Activated naive CD4-positive, alpha-beta T cell treated with anti-CD3 and anti-CD28 coated beads, Interleukin-2, amount 10 ng/mL, durations not matched to agents 7 days and 5 days (primary cell): ENCODE measurements around the gene FAM20A.

ENCODE experiments used
- CTCF ChIA-PET: fragments of 350-600 bp; sonication (Branson Sonifier 250); formaldehyde crosslinking; loops from one replicate; lab custom pipeline; 2021; ENCODE audit warnings: antibody characterized with exemption; lab: Charles Lee
- DNase-seq: peaks from one replicate; pipeline ENCODE4 v3.0.0-alpha.2; 2020
- H3K27ac Mint-ChIP-seq: one replicate; pipeline ENCODE4 v1.8.0; 2021; ENCODE audit warnings: mild to moderate bottlenecking, moderate library complexity, mixed read lengths
- H3K27me3 Mint-ChIP-seq: one replicate; pipeline ENCODE4 v1.8.0; 2021; ENCODE audit warnings: mild to moderate bottlenecking, mixed read lengths
- H3K36me3 Mint-ChIP-seq: one replicate; pipeline ENCODE4 v1.8.0; 2021; ENCODE audit warnings: mixed read lengths
- H3K4me1 Mint-ChIP-seq: one replicate; pipeline ENCODE4 v1.8.0; 2021; ENCODE audit warnings: mixed read lengths
- H3K4me3 Mint-ChIP-seq: one replicate; pipeline ENCODE4 v1.8.0; 2021; ENCODE audit warnings: mild to moderate bottlenecking, moderate library complexity, mixed read lengths
- H3K9me3 Mint-ChIP-seq: one replicate; pipeline ENCODE4 v1.8.0; 2021; ENCODE audit warnings: mixed read lengths

Gene FAM20A

DNA sequence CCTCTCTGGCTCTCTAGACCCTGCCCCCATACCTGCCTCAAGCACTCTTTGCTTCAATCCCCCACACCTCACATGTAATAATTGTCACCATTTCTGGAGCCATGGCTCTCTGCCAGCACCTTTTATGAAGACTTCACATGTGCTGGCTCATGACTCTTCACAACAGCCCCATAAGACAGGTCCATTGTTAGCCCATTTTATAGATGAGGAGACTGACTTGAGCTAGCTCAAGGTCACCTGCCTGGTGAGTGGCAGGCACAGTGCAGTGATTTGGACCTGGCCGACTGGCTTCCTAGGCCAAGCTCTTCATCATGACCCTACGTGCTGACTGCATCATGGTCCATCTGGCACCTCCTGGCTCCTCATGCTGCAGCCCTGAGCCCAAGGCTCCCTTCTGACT, 25.0 kb downstream of the FAM20A start:
- H3K36me3 Mint-ChIP-seq, result no peaks in the 10 kb centered on the region
- H3K9me3 Mint-ChIP-seq, result no peaks in the 10 kb centered on the region
- H3K4me3 Mint-ChIP-seq, result no peak overlapping the region
- no peak for DNase-seq
- peaks cover 14% of the 10 kb centered on the region for H3K27me3 Mint-ChIP-seq
- CTCF ChIA-PET, result interaction anchor here (1.4 kb wide), 1 partner anchor 38 kb away, joined by 4 read pairs; no protein-coding TSS in a partner anchor
- H3K27ac Mint-ChIP-seq, result no peak overlapping the region
- no peaks in the 10 kb centered on the region for H3K4me1 Mint-ChIP-seq

DNA sequence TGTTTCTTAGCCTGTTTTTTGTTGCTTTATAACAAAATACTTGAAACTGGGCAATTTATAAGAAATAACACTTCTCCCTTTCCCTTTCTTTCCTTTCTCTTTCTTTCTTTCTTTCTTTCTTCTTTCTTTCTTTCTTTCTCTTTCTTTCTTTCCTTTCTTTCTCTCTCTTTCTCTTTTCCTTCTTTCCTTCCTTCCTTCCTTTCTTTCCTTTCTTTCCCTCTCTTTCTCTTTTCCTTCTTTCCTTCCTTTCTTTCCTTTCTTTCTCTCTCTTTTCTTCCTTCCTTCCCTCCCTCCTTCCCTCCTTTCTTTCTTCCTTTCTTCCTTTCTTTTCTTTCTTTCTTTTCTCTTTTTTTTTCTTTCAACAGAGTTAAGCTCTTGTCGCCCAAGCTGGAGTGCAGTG, 27.8 kb downstream of the FAM20A start:
- Mint-ChIP-seq H3K4me1 (no peaks in the 10 kb centered on the region), H3K27me3 (peaks cover 13% of the 10 kb centered on the region), H3K36me3 (no peaks in the 10 kb centered on the region), H3K27ac (no peak overlapping the region), H3K4me3 (no peak overlapping the region), H3K9me3 (no peaks in the 10 kb centered on the region)
- CTCF ChIA-PET, result no interaction called here
- DNase-seq, result no peak

DNA sequence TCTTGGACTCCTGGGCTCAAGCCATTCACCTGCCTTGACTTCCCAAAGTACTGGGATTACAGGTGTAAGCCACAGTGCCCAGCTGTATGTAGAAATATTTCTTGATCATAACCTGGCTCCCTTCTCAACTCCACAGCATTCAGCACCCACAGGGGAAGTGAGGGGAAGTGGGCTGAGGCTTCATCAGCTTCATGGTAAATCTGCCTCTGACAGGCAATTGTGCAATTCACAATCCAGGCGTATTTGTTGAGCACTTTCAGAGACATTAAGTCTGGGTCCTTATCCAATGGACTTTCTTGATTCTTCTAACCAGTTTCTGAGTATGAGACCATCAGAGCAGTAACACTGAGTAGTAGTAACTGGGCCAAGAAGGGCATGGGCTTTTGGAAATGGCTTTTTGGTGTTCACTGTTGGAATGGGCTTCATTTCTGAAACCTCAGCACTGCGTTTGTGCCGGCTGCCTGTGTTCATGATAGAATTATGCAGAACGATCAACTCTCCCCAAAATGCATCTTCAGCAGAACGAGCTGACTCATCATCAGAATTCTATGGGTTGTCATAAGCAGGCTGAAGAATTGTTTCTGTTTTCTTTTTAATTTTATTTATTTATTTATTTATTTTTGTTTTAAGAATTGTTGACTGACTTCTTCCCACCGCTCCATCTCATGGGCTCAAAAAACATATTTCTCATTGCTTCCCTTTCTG, 28.9 kb downstream of the FAM20A start:
- no peak overlapping the region for H3K4me3 Mint-ChIP-seq
- H3K9me3 Mint-ChIP-seq, result no peaks in the 10 kb centered on the region
- H3K27me3 Mint-ChIP-seq, result peaks cover 17% of the 10 kb centered on the region
- H3K27ac Mint-ChIP-seq, result no peak overlapping the region
- CTCF ChIA-PET, result no interaction called here
- no peaks in the 10 kb centered on the region for H3K36me3 Mint-ChIP-seq
- H3K4me1 Mint-ChIP-seq, result no peaks in the 10 kb centered on the region
- DNase-seq, result no peak

DNA sequence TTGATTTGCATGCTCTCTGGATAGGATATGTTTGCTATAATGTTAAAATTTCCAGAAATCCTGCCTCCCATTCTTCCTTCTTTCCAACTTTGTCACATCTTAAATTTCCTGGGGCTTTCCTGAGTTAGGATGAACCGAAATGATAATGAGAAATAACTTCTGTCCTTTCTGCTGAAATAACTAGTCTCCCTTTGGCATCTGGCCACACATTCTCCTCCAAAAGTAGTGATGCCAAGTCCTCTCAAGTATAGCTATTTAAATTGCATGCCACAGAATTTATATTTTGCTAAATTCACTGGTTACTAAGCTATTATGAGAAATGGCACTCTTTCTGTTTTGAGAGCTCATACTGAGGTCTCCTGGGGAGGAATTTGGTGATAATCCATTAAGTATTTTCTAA, 30.6 kb downstream of the FAM20A start:
- Mint-ChIP-seq H3K27ac (no peak overlapping the region), H3K27me3 (peaks cover 26% of the 10 kb centered on the region), H3K36me3 (no peaks in the 10 kb centered on the region), H3K4me1 (no peaks in the 10 kb centered on the region), H3K9me3 (no peaks in the 10 kb centered on the region), H3K4me3 (no peak overlapping the region)
- no peak for DNase-seq
- CTCF ChIA-PET, result interaction anchor here (0.6 kb wide), 1 partner anchor 9 kb away, joined by 3 read pairs; no protein-coding TSS in a partner anchor

DNA sequence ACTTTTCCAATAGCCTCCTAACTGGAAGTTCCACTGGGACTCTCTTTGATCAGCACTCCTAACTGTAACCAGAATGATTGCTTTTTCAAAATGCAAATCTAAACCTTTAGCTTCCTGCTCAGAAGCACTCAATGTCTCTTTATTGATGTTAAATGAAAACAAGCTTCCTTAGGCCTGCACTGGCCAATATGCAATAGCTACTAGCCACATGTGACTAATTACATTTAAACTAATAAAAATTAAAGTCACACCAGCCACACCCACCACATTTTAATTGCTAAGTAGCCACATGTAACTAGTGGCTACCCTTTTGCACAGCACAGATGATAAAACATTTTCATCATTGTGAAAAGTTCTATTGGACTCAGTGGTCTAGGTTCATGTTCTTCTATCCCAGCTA, 31.8 kb downstream of the FAM20A start:
- CTCF ChIA-PET, result no interaction called here
- Mint-ChIP-seq H3K27ac (no peak overlapping the region), H3K4me3 (no peak overlapping the region), H3K27me3 (peaks cover 31% of the 10 kb centered on the region), H3K9me3 (no peaks in the 10 kb centered on the region), H3K4me1 (no peaks in the 10 kb centered on the region), H3K36me3 (no peaks in the 10 kb centered on the region)
- DNase-seq, result no peak

DNA sequence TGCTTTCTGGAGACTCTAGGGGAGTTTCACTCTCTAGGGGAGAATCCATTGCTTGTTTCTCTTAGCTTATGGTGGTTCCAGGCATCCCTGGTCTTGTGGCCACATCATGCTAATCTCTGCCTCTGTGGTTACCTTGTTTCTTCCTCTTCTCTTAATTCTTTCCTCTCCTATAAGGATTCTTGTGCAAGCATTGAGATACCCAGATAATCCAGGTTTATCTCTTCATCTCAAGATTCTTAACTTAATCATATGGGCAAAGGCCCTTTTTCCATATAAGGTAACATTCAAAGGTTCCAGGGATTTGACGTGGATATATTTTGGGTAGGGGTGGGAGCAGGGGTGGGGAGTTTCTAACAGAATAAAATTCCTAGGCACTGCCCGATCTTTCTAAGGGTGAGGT, 32.6 kb downstream of the FAM20A start:
- H3K27me3 Mint-ChIP-seq, result peaks cover 30% of the 10 kb centered on the region
- no peaks in the 10 kb centered on the region for H3K4me1 Mint-ChIP-seq
- no peaks in the 10 kb centered on the region for H3K9me3 Mint-ChIP-seq
- H3K4me3 Mint-ChIP-seq, result no peak overlapping the region
- no peak overlapping the region for H3K27ac Mint-ChIP-seq
- no peak for DNase-seq
- CTCF ChIA-PET, result no interaction called here
- no peaks in the 10 kb centered on the region for H3K36me3 Mint-ChIP-seq

DNA sequence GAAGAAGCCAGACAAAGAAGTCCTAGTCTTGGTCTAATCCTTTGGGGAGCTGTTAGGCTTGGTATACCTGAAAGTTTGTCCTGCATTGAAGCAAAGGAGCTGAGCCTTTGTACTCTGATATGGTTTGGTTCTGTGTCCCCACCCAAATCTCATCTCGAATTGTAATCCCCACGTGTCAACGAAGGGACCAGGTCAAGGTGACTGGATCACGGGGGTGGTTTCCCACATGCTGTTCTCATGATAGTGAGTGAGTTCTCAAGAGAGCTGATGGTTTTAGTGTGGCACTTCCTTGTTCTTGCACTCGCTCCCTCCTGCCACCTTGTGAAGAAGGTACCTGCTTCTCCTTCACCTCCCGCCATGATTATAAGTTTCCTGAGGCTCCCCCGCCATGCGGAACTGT, 33.6 kb downstream of the FAM20A start:
- no peak overlapping the region for H3K4me3 Mint-ChIP-seq

DNA sequence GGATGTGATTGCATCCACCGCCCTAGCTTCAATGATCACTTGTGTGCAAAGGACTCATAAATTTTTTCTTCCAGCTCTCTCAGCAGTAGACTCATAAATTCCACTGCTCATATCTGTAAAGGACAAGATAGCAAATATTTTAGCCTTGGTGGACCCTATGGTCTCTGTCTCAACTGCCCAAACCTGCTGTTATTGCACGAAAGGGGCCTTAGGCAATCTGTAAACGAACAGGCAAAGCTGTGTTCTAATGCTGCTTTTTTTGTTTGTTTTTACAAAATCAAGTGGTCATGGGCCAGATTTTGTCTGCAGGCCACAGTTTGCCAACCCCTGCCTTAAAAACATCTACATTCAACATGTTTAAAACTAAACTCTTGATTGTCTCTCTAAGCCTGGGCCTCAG, 34.1 kb downstream of the FAM20A start:
- H3K9me3 Mint-ChIP-seq, result no peaks in the 10 kb centered on the region
- H3K27me3 Mint-ChIP-seq, result peaks cover 22% of the 10 kb centered on the region
- no peaks in the 10 kb centered on the region for H3K4me1 Mint-ChIP-seq
- DNase-seq, result no peak
- H3K27ac Mint-ChIP-seq, result no peak overlapping the region
- CTCF ChIA-PET, result no interaction called here
- H3K4me3 Mint-ChIP-seq, result no peak overlapping the region
- no peaks in the 10 kb centered on the region for H3K36me3 Mint-ChIP-seq

More for the DNA sequence above, 33.6 kb downstream of the FAM20A start:
- H3K36me3 Mint-ChIP-seq, result no peaks in the 10 kb centered on the region
- H3K27me3 Mint-ChIP-seq, result peaks cover 22% of the 10 kb centered on the region
- no peaks in the 10 kb centered on the region for H3K9me3 Mint-ChIP-seq
- no peak for DNase-seq
- H3K27ac Mint-ChIP-seq, result no peak overlapping the region
- CTCF ChIA-PET, result no interaction called here
- no peaks in the 10 kb centered on the region for H3K4me1 Mint-ChIP-seq

DNA sequence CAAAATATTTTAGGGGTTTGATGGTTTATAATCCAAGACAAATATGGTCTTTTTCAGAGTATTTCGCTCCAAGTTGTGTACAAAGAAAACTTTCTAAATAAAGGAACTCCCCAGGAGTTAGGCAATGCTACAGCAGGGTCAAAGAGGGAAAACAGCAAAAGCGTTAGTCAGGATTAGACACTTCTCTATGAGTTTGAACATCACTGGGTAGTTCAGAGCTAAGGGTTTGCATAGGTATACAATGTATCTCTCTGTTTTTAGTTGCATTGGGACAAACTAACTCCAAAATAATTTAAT, 34.8 kb downstream of the FAM20A start:
- H3K4me3 Mint-ChIP-seq, result no peak overlapping the region
- no peak overlapping the region for H3K27ac Mint-ChIP-seq
- H3K36me3 Mint-ChIP-seq, result no peaks in the 10 kb centered on the region
- CTCF ChIA-PET, result no interaction called here
- no peaks in the 10 kb centered on the region for H3K9me3 Mint-ChIP-seq
- H3K27me3 Mint-ChIP-seq, result peaks cover 22% of the 10 kb centered on the region
- no peaks in the 10 kb centered on the region for H3K4me1 Mint-ChIP-seq
- DNase-seq, result no peak

DNA sequence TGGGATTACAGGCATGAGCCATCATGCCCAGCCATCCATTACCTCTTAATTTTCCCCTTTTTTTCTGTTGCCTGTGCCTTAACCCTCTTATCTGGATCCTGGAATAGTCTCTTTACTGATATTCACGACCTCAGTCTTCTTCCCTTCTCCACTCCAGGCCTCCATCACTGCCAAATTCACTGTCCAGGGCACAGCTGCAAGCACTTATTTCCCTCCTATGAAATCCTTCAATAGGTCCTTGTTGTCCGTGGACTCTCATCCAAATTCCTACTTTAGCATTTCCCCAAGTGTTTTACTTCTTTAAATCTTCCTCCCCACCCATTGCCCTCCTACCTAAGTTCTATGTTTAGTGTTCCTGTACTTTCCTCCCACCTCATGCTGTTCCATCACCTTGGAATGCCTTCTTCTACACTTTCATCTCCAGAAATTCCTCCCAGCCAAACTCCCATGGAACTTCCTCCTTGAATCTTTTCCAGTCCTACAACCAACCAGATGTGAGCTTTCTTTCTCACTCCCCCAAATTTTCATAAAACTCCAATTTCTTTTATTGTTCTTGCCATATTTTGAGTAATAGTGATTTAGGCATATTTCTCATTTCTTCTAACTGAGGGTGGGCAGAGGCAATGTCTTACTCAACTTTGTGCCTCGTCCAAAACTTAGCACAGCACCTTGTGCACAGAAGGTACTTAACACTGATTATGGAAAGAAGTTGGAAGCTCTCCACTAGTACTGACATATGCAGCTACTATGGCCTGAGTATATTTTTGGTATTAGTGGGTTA, 35.3 kb downstream of the FAM20A start:
- CTCF ChIA-PET, result no interaction called here
- Mint-ChIP-seq H3K4me1 (no peaks in the 10 kb centered on the region), H3K27me3 (peaks cover 22% of the 10 kb centered on the region), H3K36me3 (no peaks in the 10 kb centered on the region), H3K9me3 (no peaks in the 10 kb centered on the region), H3K27ac (no peak overlapping the region), H3K4me3 (no peak overlapping the region)
- DNase-seq, result no peak

DNA sequence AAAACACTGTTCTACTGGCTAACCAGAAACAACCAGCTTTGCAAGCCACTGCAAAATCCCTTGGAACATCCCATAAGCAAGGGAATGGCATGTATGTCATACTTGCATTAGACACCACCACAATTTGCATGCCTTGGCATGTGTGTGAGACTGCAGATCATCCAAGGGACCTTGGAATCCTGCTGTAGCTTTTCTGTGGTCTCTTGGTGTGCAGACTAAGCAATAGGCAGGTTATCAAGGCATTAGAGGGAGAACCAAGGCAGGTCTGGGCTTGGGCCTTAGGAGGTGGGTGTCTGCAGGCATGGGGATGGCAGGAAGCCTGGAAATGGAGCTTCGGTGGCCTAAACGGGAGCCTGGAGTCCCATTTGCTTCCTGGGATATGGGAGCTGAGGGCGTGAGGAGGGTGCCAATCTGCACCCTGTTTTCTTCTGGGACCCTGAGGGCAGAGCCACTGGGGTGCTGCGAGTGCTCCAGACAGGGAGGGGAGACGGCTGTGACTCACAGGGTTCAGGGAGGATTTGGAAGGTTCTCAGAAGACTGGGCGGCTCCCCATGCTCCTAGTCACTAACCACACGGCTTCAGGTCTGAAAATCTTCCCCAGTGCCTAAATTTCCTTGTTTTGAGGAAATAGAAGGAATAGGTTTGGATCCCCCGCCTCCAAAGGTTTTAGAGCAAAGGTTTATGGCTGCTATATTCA, 36.6 kb downstream of the FAM20A start:
- Mint-ChIP-seq H3K4me1 (no peaks in the 10 kb centered on the region), H3K4me3 (no peak overlapping the region), H3K27ac (no peak overlapping the region), H3K9me3 (no peaks in the 10 kb centered on the region), H3K36me3 (no peaks in the 10 kb centered on the region), H3K27me3 (peaks cover 26% of the 10 kb centered on the region)
- DNase-seq, result no peak
- CTCF ChIA-PET, result no interaction called here

DNA sequence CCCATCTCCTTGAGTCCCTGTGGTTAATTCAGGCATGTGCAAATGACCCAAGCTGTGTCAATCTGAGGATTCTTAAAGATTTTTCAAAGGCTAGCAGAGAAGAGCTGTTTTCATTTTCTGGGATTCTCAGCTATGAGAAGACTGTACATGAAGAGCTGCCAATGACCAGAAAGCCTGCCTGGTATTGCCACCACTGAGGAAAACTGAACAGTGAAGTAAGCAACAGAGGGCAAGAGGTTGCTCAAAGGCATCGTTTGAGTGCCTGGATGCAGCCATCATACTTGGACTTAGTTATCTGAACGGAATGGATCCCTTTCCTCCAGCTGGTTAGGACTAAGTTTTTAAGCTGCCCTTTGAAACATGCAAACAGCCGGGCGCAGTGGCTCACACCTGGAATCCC, 38.4 kb downstream of the FAM20A start:
- no peak for DNase-seq
- H3K36me3 Mint-ChIP-seq, result no peaks in the 10 kb centered on the region
- no peaks in the 10 kb centered on the region for H3K4me1 Mint-ChIP-seq
- CTCF ChIA-PET, result interaction anchor here (0.6 to 0.7 kb wide), 2 partner anchors 143 to 684 kb away, joined by 3 to 5 read pairs; no protein-coding TSS in a partner anchor
- H3K27me3 Mint-ChIP-seq, result peaks cover 22% of the 10 kb centered on the region
- no peaks in the 10 kb centered on the region for H3K9me3 Mint-ChIP-seq
- no peak overlapping the region for H3K27ac Mint-ChIP-seq
- no peak overlapping the region for H3K4me3 Mint-ChIP-seq

DNA sequence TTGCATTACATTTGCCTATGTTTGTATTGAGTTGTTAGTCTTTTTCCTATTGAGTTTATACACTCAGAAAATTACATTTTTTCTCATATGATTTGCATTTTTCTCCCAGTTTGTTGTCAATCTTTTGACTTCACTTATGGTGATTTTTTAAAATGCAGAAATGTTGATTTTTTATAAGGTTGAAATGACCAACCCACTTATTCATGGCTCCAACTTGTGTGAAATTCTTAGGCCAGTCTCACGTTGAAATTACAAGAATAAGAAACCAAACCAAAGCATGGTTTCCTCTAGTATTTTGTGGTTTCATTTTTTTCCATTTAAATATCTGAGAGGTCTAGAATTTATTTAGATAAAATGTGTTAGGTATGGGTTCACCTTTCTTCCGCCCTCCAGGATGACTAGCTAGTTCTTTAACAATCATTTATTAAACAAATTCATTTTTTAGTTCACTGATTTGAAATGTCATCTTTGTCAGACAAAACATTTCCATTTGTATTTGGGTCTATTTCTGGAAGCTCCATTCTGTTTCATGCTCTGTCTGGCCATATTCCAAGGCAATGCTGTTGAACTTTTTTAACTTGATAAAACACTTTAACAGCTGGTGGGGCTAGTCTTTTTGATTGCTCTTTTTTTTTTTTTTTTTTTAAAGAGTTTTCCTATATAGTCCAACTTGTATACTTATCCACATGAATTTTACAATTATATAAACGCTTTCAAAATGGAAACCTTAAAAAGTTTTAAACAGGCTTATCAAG, 40.0 kb downstream of the FAM20A start:
- H3K36me3 Mint-ChIP-seq, result no peaks in the 10 kb centered on the region
- H3K4me1 Mint-ChIP-seq, result no peaks in the 10 kb centered on the region
- H3K27ac Mint-ChIP-seq, result no peak overlapping the region
- no peaks in the 10 kb centered on the region for H3K9me3 Mint-ChIP-seq
- no peak for DNase-seq
- H3K4me3 Mint-ChIP-seq, result no peak overlapping the region
- CTCF ChIA-PET, result no interaction called here
- peaks cover 15% of the 10 kb centered on the region for H3K27me3 Mint-ChIP-seq

DNA sequence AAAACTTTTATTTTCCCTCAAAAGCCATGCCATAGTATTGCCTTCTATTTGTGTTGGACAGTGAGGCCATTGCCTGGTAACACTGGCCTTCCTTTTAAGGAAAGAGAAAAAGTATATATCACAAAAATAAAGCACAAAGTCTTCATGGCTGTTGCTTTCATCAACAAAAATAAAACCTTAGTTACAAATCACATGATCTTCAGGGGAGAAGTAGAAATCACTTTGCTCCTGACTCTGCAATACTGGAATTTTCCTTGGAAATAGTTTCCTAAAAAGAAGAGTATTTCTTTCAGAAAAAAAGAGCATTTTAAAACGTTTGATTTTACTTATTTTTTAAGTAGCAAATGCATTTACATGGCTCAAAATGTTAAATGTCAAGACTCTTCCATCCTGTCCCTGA, 41.9 kb downstream of the FAM20A start:
- Mint-ChIP-seq H3K36me3 (no peaks in the 10 kb centered on the region), H3K4me3 (no peak overlapping the region), H3K4me1 (no peaks in the 10 kb centered on the region), H3K27me3 (peaks cover 10% of the 10 kb centered on the region), H3K27ac (no peak overlapping the region), H3K9me3 (no peaks in the 10 kb centered on the region)
- CTCF ChIA-PET, result no interaction called here
- DNase-seq, result no peak
